KMS-11 (cell line): ENCODE measurements around the gene CAMTA1.

ENCODE experiments used
- H2AFZ ChIP-seq: fragments of 200-600 bp; sonication (generic); 2 replicates; pipeline ENCODE4 v1.6.1; 2016; ENCODE audit warnings: antibody characterized with exemption, mixed run types, low read depth
- H3K27ac ChIP-seq: fragments of 200-600 bp; sonication (generic); 2 replicates; pipeline ENCODE4 v1.6.1; 2016; ENCODE audit warnings: mild to moderate bottlenecking, mixed run types
- H3K27me3 ChIP-seq: fragments of 200-600 bp; sonication (generic); 2 replicates; pipeline ENCODE4 v1.6.1; 2017; ENCODE audit warnings: mild to moderate bottlenecking, low read depth, mixed run types, moderate library complexity; ENCODE audit not compliant: insufficient read depth
- H3K36me3 ChIP-seq: fragments of 200-600 bp; sonication (generic); 2 replicates; pipeline ENCODE4 v1.6.1; 2017; ENCODE audit warnings: mild to moderate bottlenecking, mixed run types; ENCODE audit not compliant: insufficient read depth
- H3K4me1 ChIP-seq: fragments of 200-600 bp; sonication (generic); 2 replicates; pipeline ENCODE4 v1.6.1; 2016; ENCODE audit warnings: mild to moderate bottlenecking, low read depth, mixed run types; ENCODE audit not compliant: poor library complexity, severe bottlenecking
- H3K4me2 ChIP-seq: fragments of 200-600 bp; sonication (generic); 2 replicates; pipeline ENCODE4 v1.7.0; 2016; ENCODE audit warnings: mild to moderate bottlenecking, mixed run types
- H3K4me3 ChIP-seq: fragments of 200-600 bp; sonication (generic); IDR thresholded peaks from 2 replicates; pipeline ENCODE4 v1.6.1; 2017; ENCODE audit warnings: low read depth, low read length, mixed read lengths; ENCODE audit not compliant: insufficient read depth
- H3K79me2 ChIP-seq: fragments of 200-600 bp; sonication (generic); 2 replicates; pipeline ENCODE4 v1.6.1; 2016; ENCODE audit warnings: low read depth, mixed run types; ENCODE audit not compliant: insufficient read depth
- H3K9ac ChIP-seq: fragments of 200-600 bp; sonication (generic); 2 replicates; pipeline ENCODE4 v1.6.1; 2016; ENCODE audit warnings: mild to moderate bottlenecking, mixed run types
- H4K20me1 ChIP-seq: fragments of 200-600 bp; sonication (generic); 2 replicates; pipeline ENCODE4 v1.6.1; 2016; ENCODE audit warnings: mild to moderate bottlenecking, mixed run types; ENCODE audit not compliant: insufficient read depth
- CTCF ChIP-seq: fragments of 200-600 bp; sonication (generic); conservative IDR thresholded peaks from 2 replicates; pipeline ENCODE4 v1.6.1; 2017; ENCODE audit warnings: low read depth, mild to moderate bottlenecking, antibody characterized with exemption, low read length, moderate library complexity, mixed read lengths

Gene CAMTA1

GRCh38 chr1:7561936-7562728 lies 776.9 kb downstream of the CAMTA1 start:
- Histone ChIP-seq H3K4me3 (no peak overlapping the region), H3K9ac (no peak overlapping the region), H2AFZ (no peak overlapping the region), H3K27ac (no peak overlapping the region), H3K79me2 (no peaks in the 10 kb centered on the region), H4K20me1 (no peaks in the 10 kb centered on the region), H3K36me3 (no peaks in the 10 kb centered on the region), H3K4me2 (no peak overlapping the region), H3K27me3 (peaks cover 52% of the 10 kb centered on the region), H3K4me1 (no peaks in the 10 kb centered on the region)
- no peak for TF ChIP-seq CTCF

DNA sequence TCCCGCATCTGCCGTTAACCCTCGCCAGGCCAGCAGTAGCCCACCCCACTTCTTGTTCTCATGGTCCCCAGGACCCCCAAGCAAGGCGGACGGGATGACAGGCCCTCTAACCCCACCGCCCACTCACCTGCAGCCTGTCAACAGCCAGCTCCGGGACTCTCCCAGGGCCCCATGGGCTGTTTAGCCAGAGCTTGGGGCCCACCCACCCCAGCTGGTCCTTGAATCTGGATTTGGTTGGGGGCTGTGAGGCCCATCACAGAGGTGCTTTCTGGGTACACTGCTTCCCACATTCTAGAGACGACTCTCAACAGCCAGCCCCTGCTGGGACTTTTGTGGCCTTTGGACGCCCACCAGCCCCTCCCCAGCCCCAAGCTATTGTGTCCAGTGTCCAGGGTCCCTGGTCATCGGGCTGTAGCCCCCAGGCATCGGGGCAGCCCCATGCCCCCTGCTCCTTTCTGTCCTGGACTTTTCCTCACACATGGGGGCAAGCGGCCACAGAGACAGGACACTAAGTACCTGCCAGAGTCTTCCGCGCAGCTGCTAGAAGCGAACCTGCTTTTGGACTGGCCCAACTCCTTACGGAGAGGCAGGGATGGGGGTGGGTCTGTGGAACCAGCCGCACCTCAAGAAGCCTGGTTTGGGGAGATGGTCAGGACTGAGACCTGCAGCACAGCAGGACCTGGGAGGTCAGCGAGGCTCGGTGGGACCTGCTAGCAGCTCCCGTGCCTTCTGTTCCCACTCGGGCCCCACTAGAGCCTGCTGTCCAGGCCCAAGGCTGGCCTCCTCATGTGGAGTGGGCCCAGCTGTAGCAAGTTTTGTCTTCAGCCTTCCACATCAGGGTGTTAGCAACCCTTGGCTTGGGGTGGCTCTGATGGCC lies 777.7 kb downstream of the CAMTA1 start:
- no peak overlapping the region for H2AFZ ChIP-seq
- H3K4me2 ChIP-seq = no peak overlapping the region
- H3K27ac ChIP-seq = no peak overlapping the region
- H3K4me1 ChIP-seq = no peaks in the 10 kb centered on the region
- no peaks in the 10 kb centered on the region for H3K79me2 ChIP-seq
- H4K20me1 ChIP-seq = no peaks in the 10 kb centered on the region
- H3K9ac ChIP-seq = no peak overlapping the region
- H3K27me3 ChIP-seq = peaks cover 44% of the 10 kb centered on the region
- no peak for TF ChIP-seq CTCF
- H3K4me3 ChIP-seq = no peak overlapping the region
- H3K36me3 ChIP-seq = no peaks in the 10 kb centered on the region

- no peaks in the 10 kb centered on the region for H4K20me1 ChIP-seq
- no peak for TF ChIP-seq CTCF
- H3K9ac ChIP-seq = no peak overlapping the region
- no peaks in the 10 kb centered on the region for H3K4me1 ChIP-seq
- H2AFZ ChIP-seq = no peak overlapping the region
- H3K4me2 ChIP-seq = no peak overlapping the region
- H3K27ac ChIP-seq = no peak overlapping the region
- peaks cover 33% of the 10 kb centered on the region for H3K27me3 ChIP-seq
- H3K79me2 ChIP-seq = no peaks in the 10 kb centered on the region
- H3K4me3 ChIP-seq = no peak overlapping the region
- no peaks in the 10 kb centered on the region for H3K36me3 ChIP-seq
Observed at GRCh38 chr1:7564137-7564536, 778.9 kb downstream of the CAMTA1 start.

GRCh38 chr1:7565099-7565750 lies 780.0 kb downstream of the CAMTA1 start:
- H3K4me2 ChIP-seq = no peak overlapping the region
- H3K4me3 ChIP-seq = no peak overlapping the region
- no peaks in the 10 kb centered on the region for H3K4me1 ChIP-seq
- H3K27me3 ChIP-seq = peaks cover 25% of the 10 kb centered on the region; the same call in 1 of the 2 replicates
- H3K79me2 ChIP-seq = no peaks in the 10 kb centered on the region
- no peak overlapping the region for H3K9ac ChIP-seq
- no peak overlapping the region for H3K27ac ChIP-seq
- no peaks in the 10 kb centered on the region for H4K20me1 ChIP-seq
- TF ChIP-seq CTCF = no peak
- no peak overlapping the region for H2AFZ ChIP-seq
- no peaks in the 10 kb centered on the region for H3K36me3 ChIP-seq
